A673 (cell line): ENCODE results near the gene GNG12.

Experiments used
- EZH2 ChIP-seq: fragments of 200-600 bp; sonication (generic); IDR thresholded peaks from 2 replicates; pipeline ENCODE4 v1.6.1; 2017; ENCODE audit warnings: borderline replicate concordance, low read depth, mild to moderate bottlenecking, mixed read lengths, antibody characterized with exemption, low read length; ENCODE audit not compliant: poor library complexity, severe bottlenecking
- TF ChIP-seq, protein P1 (sequence below): fragments of 300-800, 200-600 bp; sonication (generic); conservative IDR thresholded peaks from 2 replicates; pipeline ENCODE4 v1.5.1; 2017; ENCODE audit warnings: low read depth, mild to moderate bottlenecking, antibody characterized with exemption, low read length, moderate library complexity, mixed read lengths

DNA sequence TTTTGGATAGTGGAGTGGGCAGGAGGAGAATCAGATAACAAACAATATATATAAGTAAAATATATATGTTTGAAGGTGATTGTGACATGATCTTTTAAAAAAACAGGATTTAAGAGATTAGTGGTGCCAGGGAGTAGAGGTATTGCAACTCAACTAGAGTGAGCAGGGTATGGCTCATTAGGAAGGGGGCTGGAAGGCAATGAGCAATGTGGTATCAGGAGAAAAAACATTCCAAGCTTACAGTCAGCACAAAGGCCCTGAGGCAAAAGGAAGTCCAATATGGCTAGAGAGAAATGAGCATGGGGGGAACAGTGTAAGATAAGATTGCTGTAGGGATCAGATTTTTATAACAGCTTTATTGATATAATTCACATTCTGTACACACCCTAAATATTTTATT lies 153.6 kb downstream of the GNG12 start:
- TF ChIP-seq, protein P1, sequence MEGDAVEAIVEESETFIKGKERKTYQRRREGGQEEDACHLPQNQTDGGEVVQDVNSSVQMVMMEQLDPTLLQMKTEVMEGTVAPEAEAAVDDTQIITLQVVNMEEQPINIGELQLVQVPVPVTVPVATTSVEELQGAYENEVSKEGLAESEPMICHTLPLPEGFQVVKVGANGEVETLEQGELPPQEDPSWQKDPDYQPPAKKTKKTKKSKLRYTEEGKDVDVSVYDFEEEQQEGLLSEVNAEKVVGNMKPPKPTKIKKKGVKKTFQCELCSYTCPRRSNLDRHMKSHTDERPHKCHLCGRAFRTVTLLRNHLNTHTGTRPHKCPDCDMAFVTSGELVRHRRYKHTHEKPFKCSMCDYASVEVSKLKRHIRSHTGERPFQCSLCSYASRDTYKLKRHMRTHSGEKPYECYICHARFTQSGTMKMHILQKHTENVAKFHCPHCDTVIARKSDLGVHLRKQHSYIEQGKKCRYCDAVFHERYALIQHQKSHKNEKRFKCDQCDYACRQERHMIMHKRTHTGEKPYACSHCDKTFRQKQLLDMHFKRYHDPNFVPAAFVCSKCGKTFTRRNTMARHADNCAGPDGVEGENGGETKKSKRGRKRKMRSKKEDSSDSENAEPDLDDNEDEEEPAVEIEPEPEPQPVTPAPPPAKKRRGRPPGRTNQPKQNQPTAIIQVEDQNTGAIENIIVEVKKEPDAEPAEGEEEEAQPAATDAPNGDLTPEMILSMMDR, result no peak
- TF ChIP-seq EZH2, result no peak
